PFSK-1 (cell line): ENCODE measurements around the gene RBP5. TPM values are rescaled to one million over a fixed set of nuclear protein-coding genes. Genes with fewer than 3 reads are reported as not detected.

Source experiments
- FOXP2 ChIP-seq: optimal IDR thresholded peaks from 2 replicates; pipeline ENCODE3; 2011; ENCODE audit warnings: borderline replicate concordance, control low read depth, inconsistent platforms; ENCODE audit not compliant: insufficient read depth; ENCODE audit errors: extremely low read length, extremely low read depth
- POLR2AphosphoS5 ChIP-seq: IDR thresholded peaks from 2 replicates; pipeline ENCODE4 v1.6.1; 2012; ENCODE audit warnings: low read depth, mild to moderate bottlenecking, control low read depth, low read length, moderate library complexity
- REST ChIP-seq, 2 experiments: IDR thresholded peaks; 2 replicates each; pipeline versions ENCODE4 v1.6.1 to v1.8.0; 2011 to 2012; ENCODE audit warnings: low read depth in 2 of 2, low read length in 2 of 2, control low read depth in 1 of 2, inconsistent platforms in 1 of 2, mild to moderate bottlenecking in 1 of 2, moderate library complexity in 1 of 2; ENCODE audit not compliant: insufficient read depth in 1 of 2
- SIN3A ChIP-seq: IDR thresholded peaks from 2 replicates; pipeline ENCODE4 v1.6.1; 2012; ENCODE audit warnings: mild to moderate bottlenecking, low read length, moderate library complexity, borderline replicate concordance; ENCODE audit not compliant: insufficient read depth
- TAF1 ChIP-seq: IDR thresholded peaks from 2 replicates; pipeline ENCODE4 v1.6.1; 2012; ENCODE audit warnings: low read length, control low read depth, borderline replicate concordance; ENCODE audit not compliant: insufficient read depth
- polyA plus RNA-seq: library from polyadenylated mRNA; unstranded; fragments of >200 nt; gene quantifications from one replicate; pipeline ENCODE4 v1.2.1, GENCODE V29; 2012; ENCODE audit warnings: low read depth, missing spikeins; ENCODE audit not compliant: insufficient read length

Gene RBP5
- not detected for polyA plus RNA-seq

- TF ChIP-seq TAF1 (no peak), FOXP2 (no peak), REST (IDR thresholded peaks at IDR 0.05; ENCODE audit: insufficient read depth in 1 of 2, low read depth in 2 of 2, low read length in 2 of 2) (no peak), POLR2AphosphoS5 (no peak), SIN3A (no peak)
Observed at GRCh38 chr12:7128681-7129286, at the start of gene RBP5. Gene RBP5 (minus strand): TSS chr12:7128889. CDS start chr12:7128775, 114 bp downstream.

- TF ChIP-seq SIN3A, result no peak
- TF ChIP-seq TAF1, result no peak
- no peak for TF ChIP-seq REST (IDR thresholded peaks at IDR 0.05; ENCODE audit: insufficient read depth in 1 of 2, low read depth in 2 of 2, low read length in 2 of 2)
- no peak for TF ChIP-seq FOXP2
- TF ChIP-seq POLR2AphosphoS5, result no peak
Observed at GRCh38 chr12:7178481-7178880, 49.8 kb upstream of the RBP5 start.

GRCh38 chr12:7176595-7176994 lies 47.9 kb upstream of the RBP5 start:
- TF ChIP-seq REST (IDR thresholded peaks at IDR 0.05; ENCODE audit: insufficient read depth in 1 of 2, low read depth in 2 of 2, low read length in 2 of 2), result no peak
- no peak for TF ChIP-seq FOXP2
- no peak for TF ChIP-seq TAF1
- TF ChIP-seq SIN3A, result no peak
- TF ChIP-seq POLR2AphosphoS5, result no peak

- TF ChIP-seq TAF1, result no peak
- no peak for TF ChIP-seq FOXP2
- no peak for TF ChIP-seq POLR2AphosphoS5
- TF ChIP-seq REST (IDR thresholded peaks at IDR 0.05; ENCODE audit: insufficient read depth in 1 of 2, low read depth in 2 of 2, low read length in 2 of 2), result no peak
- no peak for TF ChIP-seq SIN3A
Observed at GRCh38 chr12:7175493-7175892, 46.8 kb upstream of the RBP5 start.

GRCh38 chr12:7171854-7172253 lies 43.2 kb upstream of the RBP5 start:
- TF ChIP-seq TAF1, result no peak
- TF ChIP-seq POLR2AphosphoS5, result no peak
- TF ChIP-seq REST (IDR thresholded peaks at IDR 0.05; ENCODE audit: insufficient read depth in 1 of 2, low read depth in 2 of 2, low read length in 2 of 2), result no peak
- TF ChIP-seq FOXP2, result no peak
- no peak for TF ChIP-seq SIN3A
